ENCODE data around the gene NOLC1.

NOLC1 gene

GRCh38 chr10:102139281-102140110, 12.7 kb upstream of the NOLC1 start:
- peak overlapping the region in 1 of 2 donors; percentile 78 for H3K27ac Mint-ChIP-seq
- ATAC-seq (no peak), DNase-seq (no peak)
- no peak overlapping the region for H3K4me3 Mint-ChIP-seq
- no peaks in the 10 kb centered on the region for H3K9me3 Mint-ChIP-seq
- no peaks in the 10 kb centered on the region for H3K27me3 Mint-ChIP-seq
- peaks cover 72% of the 10 kb centered on the region for H3K4me1 Mint-ChIP-seq

GRCh38 chr10:102140218-102140617, 12.0 kb upstream of the NOLC1 start:
- no peak overlapping the region for H3K4me3 Mint-ChIP-seq
- H3K4me1 Mint-ChIP-seq = peaks cover 65% of the 10 kb centered on the region
- ATAC-seq = no peak
- no peaks in the 10 kb centered on the region for H3K9me3 Mint-ChIP-seq
- no peaks in the 10 kb centered on the region for H3K27me3 Mint-ChIP-seq
- H3K27ac Mint-ChIP-seq = peak overlapping the region in 1 of 2 donors; percentile 88
- DNase-seq = no peak

- Mint-ChIP-seq H3K27me3 (no peaks in the 10 kb centered on the region), H3K27ac (peak overlapping the region; percentile 29 to 88), H3K9me3 (no peaks in the 10 kb centered on the region), H3K4me3 (no peak overlapping the region), H3K4me1 (peaks cover 57% of the 10 kb centered on the region)
- ATAC-seq = no peak
- no peak for DNase-seq
These were observed 11.2 kb upstream of the NOLC1 start for GRCh38 chr10:102140913-102141540.

- H3K4me3 Mint-ChIP-seq = no peak overlapping the region
- no peak for ATAC-seq
- peaks cover 51% of the 10 kb centered on the region for H3K4me1 Mint-ChIP-seq
- peak overlapping the region; percentile 29 to 76 for H3K27ac Mint-ChIP-seq
- H3K9me3 Mint-ChIP-seq = no peaks in the 10 kb centered on the region
- DNase-seq = no peak
- no peaks in the 10 kb centered on the region for H3K27me3 Mint-ChIP-seq
These were observed 10.5 kb upstream of the NOLC1 start for GRCh38 chr10:102141583-102142107.

- Mint-ChIP-seq H3K27me3 (no peaks in the 10 kb centered on the region), H3K4me1 (peaks cover 33% of the 10 kb centered on the region), H3K4me3 (no peak overlapping the region), H3K27ac (peak overlapping the region; percentile 52 to 81), H3K9me3 (no peaks in the 10 kb centered on the region)
- no peak for DNase-seq
- no peak for ATAC-seq
These were observed 5.2 kb upstream of the NOLC1 start for GRCh38 chr10:102146971-102147428.

- peaks cover 31% of the 10 kb centered on the region for H3K4me1 Mint-ChIP-seq
- peak overlapping the region in 1 of 2 donors; percentile 81 for H3K27ac Mint-ChIP-seq
These were observed 4.6 kb upstream of the NOLC1 start for GRCh38 chr10:102147561-102147960.

GRCh38 chr10:102148275-102148674, 3.9 kb upstream of the NOLC1 start:
- H3K4me1 Mint-ChIP-seq = peaks cover 31% of the 10 kb centered on the region
- H3K4me3 Mint-ChIP-seq = no peak overlapping the region
- H3K27ac Mint-ChIP-seq = peak overlapping the region; percentile 1 to 34
- no peak for ATAC-seq
- H3K27me3 Mint-ChIP-seq = no peaks in the 10 kb centered on the region
- DNase-seq = no peak
- H3K9me3 Mint-ChIP-seq = no peaks in the 10 kb centered on the region

More at GRCh38 chr10:102147561-102147960, 4.6 kb upstream of the NOLC1 start:
- ATAC-seq (no peak), DNase-seq (no peak)
- Mint-ChIP-seq H3K9me3 (no peaks in the 10 kb centered on the region), H3K27me3 (no peaks in the 10 kb centered on the region), H3K4me3 (no peak overlapping the region)

- no peak for ATAC-seq
- H3K27me3 Mint-ChIP-seq = no peaks in the 10 kb centered on the region
- H3K4me3 Mint-ChIP-seq = peak overlapping the region; percentile 91 to 98
- H3K27ac Mint-ChIP-seq = peak overlapping the region; percentile 96 to 98
- no peaks in the 10 kb centered on the region for H3K9me3 Mint-ChIP-seq
- H3K4me1 Mint-ChIP-seq = peaks cover 53% of the 10 kb centered on the region
- DNase-seq = no peak
These were observed 1.0 kb upstream of the NOLC1 start for GRCh38 chr10:102150970-102151773.

- ATAC-seq (peak; percentile 51), DNase-seq (no peak)
- Mint-ChIP-seq H3K27me3 (no peaks in the 10 kb centered on the region), H3K4me3 (peak overlapping the region; percentile 91 to 98), H3K4me1 (peaks cover 66% of the 10 kb centered on the region), H3K27ac (peak overlapping the region; percentile 89 to 98), H3K9me3 (no peaks in the 10 kb centered on the region)
These were observed 329 bp downstream of the NOLC1 start for GRCh38 chr10:102152545-102152890.

- H3K9me3 Mint-ChIP-seq = no peaks in the 10 kb centered on the region
- H3K27me3 Mint-ChIP-seq = no peaks in the 10 kb centered on the region
- ATAC-seq (no peak), DNase-seq (no peak)
- peak overlapping the region; percentile 91 to 98 for H3K4me3 Mint-ChIP-seq
- H3K4me1 Mint-ChIP-seq = peaks cover 71% of the 10 kb centered on the region
- H3K27ac Mint-ChIP-seq = peak overlapping the region; percentile 89 to 98
These were observed 968 bp downstream of the NOLC1 start for GRCh38 chr10:102153093-102153620.

- Mint-ChIP-seq H3K27ac (peak overlapping the region; percentile 84 to 94), H3K27me3 (no peaks in the 10 kb centered on the region), H3K4me1 (peaks cover 85% of the 10 kb centered on the region), H3K4me3 (peak overlapping the region; percentile 66 to 91), H3K9me3 (no peaks in the 10 kb centered on the region)
- DNase-seq (no peak), ATAC-seq (no peak)
These were observed 2.4 kb downstream of the NOLC1 start for GRCh38 chr10:102154466-102155116.

GRCh38 chr10:102157224-102157623, 5.0 kb downstream of the NOLC1 start:
- DNase-seq (no peak), ATAC-seq (no peak)
- no peak overlapping the region for H3K4me3 Mint-ChIP-seq
- no peaks in the 10 kb centered on the region for H3K9me3 Mint-ChIP-seq
- peak overlapping the region; percentile 14 to 83 for H3K27ac Mint-ChIP-seq
- peaks cover 82% of the 10 kb centered on the region for H3K4me1 Mint-ChIP-seq
- no peaks in the 10 kb centered on the region for H3K27me3 Mint-ChIP-seq

- Mint-ChIP-seq H3K9me3 (no peaks in the 10 kb centered on the region), H3K27me3 (no peaks in the 10 kb centered on the region), H3K27ac (peak overlapping the region; percentile 29 to 72), H3K4me1 (peaks cover 67% of the 10 kb centered on the region), H3K4me3 (no peak overlapping the region)
- ATAC-seq = no peak
- DNase-seq = no peak
These were observed 6.9 kb downstream of the NOLC1 start for GRCh38 chr10:102159051-102159597.

- H3K4me1 Mint-ChIP-seq = peaks cover 61% of the 10 kb centered on the region
- H3K9me3 Mint-ChIP-seq = no peaks in the 10 kb centered on the region
- H3K4me3 Mint-ChIP-seq = no peak overlapping the region
These were observed 7.6 kb downstream of the NOLC1 start for GRCh38 chr10:102159831-102160230.

More at GRCh38 chr10:102159831-102160230, 7.6 kb downstream of the NOLC1 start:
- Mint-ChIP-seq H3K27ac (peak overlapping the region in 1 of 2 donors; percentile 80), H3K27me3 (no peaks in the 10 kb centered on the region)
- DNase-seq (no peak), ATAC-seq (no peak)

Data from stimulated activated naive CD8-positive, alpha-beta T cell treated with anti-CD3 and anti-CD28 coated beads, Interleukin-15, amount 100 ng/mL, for 72 hours (primary cell).